HG03439 (cell line): Measurements from ENCODE around the gene IFNLR1.

Source experiments
- ATAC-seq: cut with Tn5 transposase; IDR thresholded peaks from one replicate; pipeline ENCODE4 v1.9.1; 2021; ENCODE audit warnings: mild to moderate bottlenecking, moderate library complexity; ENCODE audit not compliant: unreplicated experiment

Gene IFNLR1

GRCh38 chr1:24125456-24125855 is 61.6 kb downstream of the IFNLR1 start:
- no peak for ATAC-seq

- ATAC-seq: no peak
Measured at GRCh38 chr1:24124980-24125379, 62.1 kb downstream of the IFNLR1 start.

GRCh38 chr1:24123611-24124010 is 63.5 kb downstream of the IFNLR1 start:
- no peak for ATAC-seq

- no peak for ATAC-seq
Measured at GRCh38 chr1:24122776-24123175, 64.3 kb downstream of the IFNLR1 start.

GRCh38 chr1:24121406-24121805 is 65.7 kb downstream of the IFNLR1 start:
- ATAC-seq: no peak

GRCh38 chr1:24120965-24121364 is 66.1 kb downstream of the IFNLR1 start:
- no peak for ATAC-seq

- no peak for ATAC-seq
Measured at GRCh38 chr1:24119859-24120756, 67.0 kb downstream of the IFNLR1 start.

- ATAC-seq: no peak
Measured at GRCh38 chr1:24119489-24119858, 67.6 kb downstream of the IFNLR1 start.

GRCh38 chr1:24118410-24119242 is 68.5 kb downstream of the IFNLR1 start:
- ATAC-seq: no peak

GRCh38 chr1:24117722-24118409 is 69.2 kb downstream of the IFNLR1 start:
- ATAC-seq: no peak

GRCh38 chr1:24117132-24117531 is 70.0 kb downstream of the IFNLR1 start:
- ATAC-seq: no peak

GRCh38 chr1:24114753-24115152 is 72.3 kb downstream of the IFNLR1 start:
- no peak for ATAC-seq

GRCh38 chr1:24113641-24114033 is 73.5 kb downstream of the IFNLR1 start:
- ATAC-seq: no peak

- ATAC-seq: no peak
Measured at GRCh38 chr1:24111996-24112779, 74.9 kb downstream of the IFNLR1 start, which contains the start of gene MYOM3. MYOM3 (minus strand) TSS chr1:24112135; CDS start chr1:24108636, 3,499 bp downstream.

GRCh38 chr1:24111262-24111995 is 75.7 kb downstream of the IFNLR1 start:
- ATAC-seq: no peak

- no peak for ATAC-seq
Measured at GRCh38 chr1:24110642-24111261, 76.3 kb downstream of the IFNLR1 start.

- no peak for ATAC-seq
Measured at GRCh38 chr1:24109686-24110475, 77.2 kb downstream of the IFNLR1 start.

GRCh38 chr1:24109166-24109483 is 78.0 kb downstream of the IFNLR1 start:
- ATAC-seq: no peak
